GM23338 (cell line): ENCODE data around the gene P2RY6. TPM values are rescaled to one million over a fixed set of nuclear protein-coding genes. Genes with fewer than 3 reads are reported as not detected.

Source experiments
- ATAC-seq: fragments of 200-7000 bp; cut with Tn5 transposase; 3 replicates; pipeline ENCODE4 v1.9.1; 2020
- DNase-seq: peaks from one replicate; pipeline ENCODE4 v3.0.0-alpha.2; 2015; ENCODE audit warnings: low spot score
- H2AFZ ChIP-seq: fragments of 200-600 bp; sonication (generic); 2 replicates; pipeline ENCODE4 v1.8.0; 2016; ENCODE audit warnings: antibody characterized with exemption, mild to moderate bottlenecking, moderate library complexity
- H3F3A ChIP-seq: fragments of 200-600 bp; sonication (generic); replicated peaks from 2 replicates; pipeline ENCODE4 v1.8.0; 2017; ENCODE audit warnings: antibody characterized with exemption, mixed run types, low read depth
- H3K27ac ChIP-seq: fragments of 200-600 bp; sonication (generic); 2 replicates; pipeline ENCODE4 v1.6.1; 2016; ENCODE audit warnings: low read depth
- H3K27me3 ChIP-seq: fragments of 200-600 bp; sonication (generic); 2 replicates; pipeline ENCODE4 v1.8.0; 2016; ENCODE audit warnings: mild to moderate bottlenecking, mixed run types, moderate library complexity; ENCODE audit not compliant: insufficient read depth
- H3K36me3 ChIP-seq: fragments of 200-600 bp; sonication (generic); 2 replicates; pipeline ENCODE4 v1.8.0; 2016; ENCODE audit warnings: mild to moderate bottlenecking; ENCODE audit not compliant: insufficient read depth
- H3K4me1 ChIP-seq: fragments of 200-600 bp; sonication (generic); 2 replicates; pipeline ENCODE4 v1.8.0; 2016; ENCODE audit warnings: mild to moderate bottlenecking, moderate library complexity; ENCODE audit not compliant: insufficient read depth
- H3K4me2 ChIP-seq: fragments of 200-600 bp; sonication (generic); 2 replicates; pipeline ENCODE4 v1.7.1; 2017; ENCODE audit warnings: mixed run types
- H3K4me3 ChIP-seq: fragments of 200-600 bp; sonication (generic); 2 replicates; pipeline ENCODE4 v1.6.1; 2016; ENCODE audit warnings: mixed run types
- H3K79me2 ChIP-seq: fragments of 200-600 bp; sonication (generic); replicated peaks from 2 replicates; pipeline ENCODE4 v1.8.0; 2017; ENCODE audit warnings: mild to moderate bottlenecking; ENCODE audit not compliant: insufficient read depth
- H3K9me2 ChIP-seq: fragments of 200-600 bp; sonication (generic); 2 replicates; pipeline ENCODE4 v1.8.0; 2017; ENCODE audit not compliant: insufficient read depth
- H4K20me1 ChIP-seq: fragments of 200-600 bp; sonication (generic); replicated peaks from 2 replicates; pipeline ENCODE4 v1.8.0; 2017; ENCODE audit warnings: mild to moderate bottlenecking; ENCODE audit not compliant: insufficient read depth
- H3K27ac Mint-ChIP-seq: 2 replicates; pipeline ENCODE4 v1.8.0; 2020; ENCODE audit warnings: inconsistent platforms, mild to moderate bottlenecking, moderate library complexity, mixed read lengths
- H3K27me3 Mint-ChIP-seq: 3 replicates; pipeline ENCODE4 v1.8.0; 2022; ENCODE audit warnings: low read depth, mild to moderate bottlenecking, moderate library complexity, mixed read lengths, inconsistent platforms; ENCODE audit not compliant: insufficient read depth, poor library complexity
- H3K36me3 Mint-ChIP-seq: 3 replicates; pipeline ENCODE4 v1.8.0; 2021; ENCODE audit warnings: low read depth, mild to moderate bottlenecking, inconsistent platforms, moderate library complexity, mixed read lengths
- H3K4me1 Mint-ChIP-seq: 3 replicates; pipeline ENCODE4 v1.8.0; 2020; ENCODE audit warnings: mild to moderate bottlenecking, inconsistent platforms, mixed read lengths
- H3K4me3 Mint-ChIP-seq: 3 replicates; pipeline ENCODE4 v1.8.0; 2021; ENCODE audit warnings: moderate library complexity, mild to moderate bottlenecking, inconsistent platforms, mixed read lengths
- H3K9me3 Mint-ChIP-seq: 3 replicates; pipeline ENCODE4 v1.8.0; 2020; ENCODE audit warnings: moderate library complexity, mild to moderate bottlenecking, inconsistent platforms, mixed read lengths
- CREB1 ChIP-seq: fragments of 250-450 bp; sonication (Bioruptor Pico); IDR thresholded peaks from 2 replicates; pipeline ENCODE4 v1.5.0; 2020; ENCODE audit warnings: low read depth, mild to moderate bottlenecking, moderate library complexity
- CTCF ChIP-seq, 2 experiments: fragments of 200-600 bp in 1 of 2; sonication (generic) in 1 of 2; conservative IDR thresholded peaks; 2 replicates each; pipeline versions ENCODE4 v1.5.1 to v1.6.1; 2016 to 2017; ENCODE audit warnings: antibody characterized with exemption in 2 of 2, low read depth in 2 of 2, mild to moderate bottlenecking in 2 of 2, moderate library complexity in 1 of 2
- ETS1 ChIP-seq: IDR thresholded peaks from 2 replicates; pipeline ENCODE4 v1.6.1; 2016; ENCODE audit warnings: antibody characterized with exemption
- EZH2phosphoT487 ChIP-seq: fragments of 200-600 bp; sonication (generic); IDR thresholded peaks from one replicate; pipeline ENCODE4 v1.8.1; 2018; ENCODE audit warnings: antibody characterized with exemption; ENCODE audit not compliant: unreplicated experiment
- JUNB ChIP-seq: IDR thresholded peaks from one replicate; pipeline ENCODE4 v1.6.1; 2016; ENCODE audit warnings: antibody characterized with exemption; ENCODE audit not compliant: unreplicated experiment
- REST ChIP-seq: IDR thresholded peaks from one replicate; pipeline ENCODE4 v1.6.1; 2018; ENCODE audit warnings: antibody characterized with exemption; ENCODE audit not compliant: unreplicated experiment
- STAT1 ChIP-seq: IDR thresholded peaks from one replicate; pipeline ENCODE4 v1.6.1; 2016; ENCODE audit warnings: antibody characterized with exemption; ENCODE audit not compliant: unreplicated experiment
- ZNF114 ChIP-seq: fragments of 250-450 bp; sonication (Bioruptor Pico); IDR thresholded peaks from 2 replicates; pipeline ENCODE4 v1.5.0; 2020; ENCODE audit warnings: mild to moderate bottlenecking, moderate library complexity
- ZNF331 ChIP-seq: fragments of 250-450 bp; sonication (Bioruptor Pico); IDR thresholded peaks from 2 replicates; pipeline ENCODE4 v1.5.0; 2020; ENCODE audit warnings: low read depth, mild to moderate bottlenecking, moderate library complexity
- polyA plus RNA-seq: library from polyadenylated mRNA; unstranded; fragments of >200 nt; fragmentation: Nextera tagmentation; extraction: Ambion mirVana; gene quantifications from 2 replicates; pipeline ENCODE4 v1.2.1, GENCODE V29; 2016
- total RNA-seq: library from RNA; depleted of rRNA; stranded (reverse); fragments of >200 nt; shearing (Covaris generic); gene quantifications from 2 replicates; pipeline ENCODE4 v1.2.3, GENCODE V29; 2014

P2RY6 gene
- total and polyA plus RNA-seq, 2 experiments from 2014 or later, result not detected

- Histone ChIP-seq H3K79me2 (no peaks in the 10 kb centered on the region), H3K4me3 (no peak overlapping the region), H3K4me2 (no peak overlapping the region), H4K20me1 (no peaks in the 10 kb centered on the region), H3K27ac (no peak overlapping the region), H3K27me3 (no peaks in the 10 kb centered on the region), H2AFZ (no peak overlapping the region), H3K4me1 (no peaks in the 10 kb centered on the region; the same call in 1 of the 2 replicates), H3F3A (0 out of 2 replicates have a peak, but pooled peaks cover under 1% of the 10 kb centered on the region), H3K36me3 (no peaks in the 10 kb centered on the region), H3K9me2 (no peaks in the 10 kb centered on the region; the same call in 1 of the 2 replicates)
- peaks cover 2% of the 10 kb centered on the region for H3K4me1 Mint-ChIP-seq
- H3K27me3 Mint-ChIP-seq, result peaks cover 17% of the 10 kb centered on the region
- no peak for DNase-seq
- no peak overlapping the region for H3K27ac Mint-ChIP-seq
- H3K9me3 Mint-ChIP-seq, result no peaks in the 10 kb centered on the region; the same call in 2 of the 3 replicates
- TF ChIP-seq JUNB (no peak), STAT1 (no peak), CTCF (conservative IDR thresholded peaks at IDR 0.05; ENCODE audit: low read depth in 2 of 2) (no peak), ZNF331 (CRISPR knock-in tag) (no peak)
- no peak for ATAC-seq
- no peaks in the 10 kb centered on the region for H3K36me3 Mint-ChIP-seq
- no peak overlapping the region for H3K4me3 Mint-ChIP-seq
Observed at GRCh38 chr11:73284106-73284505, 12.0 kb downstream of the P2RY6 start.

GRCh38 chr11:73285721-73286120, 13.6 kb downstream of the P2RY6 start:
- Histone ChIP-seq H4K20me1 (no peaks in the 10 kb centered on the region), H3K4me1 (no peaks in the 10 kb centered on the region; the same call in 1 of the 2 replicates), H3K4me2 (no peak overlapping the region), H3F3A (0 out of 2 replicates have a peak, but pooled peaks cover 2% of the 10 kb centered on the region), H3K27ac (no peak overlapping the region), H3K79me2 (no peaks in the 10 kb centered on the region), H3K9me2 (no peaks in the 10 kb centered on the region), H2AFZ (no peak overlapping the region), H3K36me3 (no peaks in the 10 kb centered on the region), H3K27me3 (no peaks in the 10 kb centered on the region), H3K4me3 (no peak overlapping the region)
- Mint-ChIP-seq H3K27ac (no peak overlapping the region), H3K4me3 (no peak overlapping the region), H3K36me3 (no peaks in the 10 kb centered on the region), H3K9me3 (no peaks in the 10 kb centered on the region; the same call in 1 of the 3 replicates), H3K27me3 (peaks cover 16% of the 10 kb centered on the region), H3K4me1 (peaks cover 5% of the 10 kb centered on the region; the same call in 2 of the 3 replicates)
- DNase-seq (no peak), ATAC-seq (no peak)
- TF ChIP-seq JUNB (no peak), CREB1 (CRISPR knock-in tag) (no peak), ZNF331 (CRISPR knock-in tag) (no peak), ZNF114 (CRISPR knock-in tag) (no peak), EZH2phosphoT487 (no peak), REST (no peak), STAT1 (no peak), ETS1 (no peak)
